Measurements from ENCODE around the gene BCL10.

BCL10 gene

DNA sequence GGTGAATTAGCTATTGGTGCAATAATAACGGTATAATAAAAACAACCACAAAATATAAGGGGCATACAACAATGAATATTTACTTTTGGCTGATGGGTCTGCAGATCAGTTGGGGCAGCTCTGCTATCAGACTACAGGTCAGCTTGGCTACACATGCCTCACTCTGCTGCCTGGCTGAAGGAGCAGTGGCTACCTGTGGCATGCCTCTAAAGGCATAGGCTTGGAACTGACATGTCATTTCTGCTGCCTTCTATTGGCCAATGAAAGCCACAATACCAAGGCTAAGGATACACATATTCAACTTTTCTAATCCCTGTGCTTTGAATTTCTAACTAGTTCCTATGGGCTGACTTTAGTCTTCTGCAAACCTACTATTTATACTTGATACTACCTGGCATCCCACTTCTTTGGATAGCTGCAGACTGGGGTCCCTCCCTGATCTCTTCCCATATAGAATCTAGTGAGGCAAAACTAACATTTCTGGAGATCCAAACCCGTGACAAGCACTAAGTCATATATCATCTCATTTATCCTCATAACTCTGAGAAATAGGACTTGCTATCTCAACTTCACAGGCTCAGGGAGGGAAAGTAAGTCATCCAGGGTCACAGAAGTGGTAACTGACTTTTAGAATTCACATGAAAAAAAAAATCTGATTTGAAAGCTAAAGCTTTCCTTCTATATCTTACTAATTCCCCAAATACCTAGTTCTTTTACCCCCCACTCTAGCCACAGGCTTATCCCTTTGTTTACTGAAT, 56.4 kb downstream of the BCL10 start:
- Histone ChIP-seq H3K27me3 (ENCODE audit: control insufficient read depth, low read length) (peaks cover 26% of the 10 kb centered on the region), H3K4me3 (ENCODE audit: low read length) (no peak overlapping the region), H3K27ac (ENCODE audit: low read depth, low read length) (no peak overlapping the region), H3K4me2 (ENCODE audit: low read length) (no peak overlapping the region), H3K9me3 (ENCODE audit: control insufficient read depth, insufficient read depth, low read length) (no peaks in the 10 kb centered on the region), H3F3A (ENCODE audit: control insufficient read depth, insufficient read depth) (no peaks in the 10 kb centered on the region), H4K20me1 (ENCODE audit: control insufficient read depth, insufficient read depth, low read depth, low read length) (no peaks in the 10 kb centered on the region), H3K9me2 (replicated peaks; ENCODE audit: control insufficient read depth, low read length) (no peaks in the 10 kb centered on the region), H3K36me3 (ENCODE audit: control insufficient read depth, low read length) (no peaks in the 10 kb centered on the region), H3K4me1 (ENCODE audit: control insufficient read depth, low read length) (no peaks in the 10 kb centered on the region), H3K79me2 (ENCODE audit: control insufficient read depth, low read length) (no peaks in the 10 kb centered on the region)
- TF ChIP-seq EZH2phosphoT487 (IDR thresholded peaks at IDR 0.05; ENCODE audit: borderline replicate concordance, low read length) = no peak
- TF ChIP-seq, protein P1, sequence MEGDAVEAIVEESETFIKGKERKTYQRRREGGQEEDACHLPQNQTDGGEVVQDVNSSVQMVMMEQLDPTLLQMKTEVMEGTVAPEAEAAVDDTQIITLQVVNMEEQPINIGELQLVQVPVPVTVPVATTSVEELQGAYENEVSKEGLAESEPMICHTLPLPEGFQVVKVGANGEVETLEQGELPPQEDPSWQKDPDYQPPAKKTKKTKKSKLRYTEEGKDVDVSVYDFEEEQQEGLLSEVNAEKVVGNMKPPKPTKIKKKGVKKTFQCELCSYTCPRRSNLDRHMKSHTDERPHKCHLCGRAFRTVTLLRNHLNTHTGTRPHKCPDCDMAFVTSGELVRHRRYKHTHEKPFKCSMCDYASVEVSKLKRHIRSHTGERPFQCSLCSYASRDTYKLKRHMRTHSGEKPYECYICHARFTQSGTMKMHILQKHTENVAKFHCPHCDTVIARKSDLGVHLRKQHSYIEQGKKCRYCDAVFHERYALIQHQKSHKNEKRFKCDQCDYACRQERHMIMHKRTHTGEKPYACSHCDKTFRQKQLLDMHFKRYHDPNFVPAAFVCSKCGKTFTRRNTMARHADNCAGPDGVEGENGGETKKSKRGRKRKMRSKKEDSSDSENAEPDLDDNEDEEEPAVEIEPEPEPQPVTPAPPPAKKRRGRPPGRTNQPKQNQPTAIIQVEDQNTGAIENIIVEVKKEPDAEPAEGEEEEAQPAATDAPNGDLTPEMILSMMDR (IDR thresholded peaks at IDR 0.05; ENCODE audit: low read depth, low read length, poor library complexity, severe bottlenecking) = no peak

DNA sequence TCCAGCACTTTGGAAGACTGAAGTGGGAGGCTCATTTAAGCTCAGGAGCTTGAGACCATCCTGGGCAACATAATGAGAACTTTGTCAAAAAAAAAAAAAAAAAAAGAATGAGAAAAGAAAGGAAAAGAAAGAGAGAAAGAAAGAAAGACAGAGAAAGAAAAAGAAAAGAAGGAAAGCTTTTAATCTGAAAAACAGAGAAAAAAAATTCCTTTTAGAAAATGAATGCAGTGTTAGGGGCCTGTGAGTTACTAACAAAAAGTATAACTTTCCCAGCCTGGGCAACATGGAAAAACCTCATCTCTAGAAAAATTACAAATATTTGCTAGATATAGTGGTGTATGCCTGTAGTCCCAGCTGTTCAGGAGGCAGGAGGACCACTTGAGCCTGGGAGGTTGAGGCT, 59.7 kb downstream of the BCL10 start:
- Histone ChIP-seq H3K27me3 (ENCODE audit: control insufficient read depth, low read length) (peaks cover 22% of the 10 kb centered on the region), H3K4me3 (ENCODE audit: low read length) (no peak overlapping the region), H3K9me2 (replicated peaks; ENCODE audit: control insufficient read depth, low read length) (no peaks in the 10 kb centered on the region), H3K9me3 (ENCODE audit: control insufficient read depth, insufficient read depth, low read length) (no peaks in the 10 kb centered on the region), H3K27ac (ENCODE audit: low read depth, low read length) (no peak overlapping the region), H3F3A (ENCODE audit: control insufficient read depth, insufficient read depth) (no peaks in the 10 kb centered on the region), H3K4me2 (ENCODE audit: low read length) (no peak overlapping the region), H4K20me1 (ENCODE audit: control insufficient read depth, insufficient read depth, low read depth, low read length) (no peaks in the 10 kb centered on the region), H3K4me1 (ENCODE audit: control insufficient read depth, low read length) (no peaks in the 10 kb centered on the region), H3K79me2 (ENCODE audit: control insufficient read depth, low read length) (no peaks in the 10 kb centered on the region), H3K36me3 (ENCODE audit: control insufficient read depth, low read length) (no peaks in the 10 kb centered on the region)
- TF ChIP-seq, protein P1 (IDR thresholded peaks at IDR 0.05; ENCODE audit: low read depth, low read length, poor library complexity, severe bottlenecking) = no peak
- no peak for TF ChIP-seq EZH2phosphoT487 (IDR thresholded peaks at IDR 0.05; ENCODE audit: borderline replicate concordance, low read length)
